PC-3 (cell line): ENCODE results near the gene UBE2D4.

Source experiments
- CTCF ChIP-seq: fragments of 300-600 bp; sonication (generic); conservative IDR thresholded peaks from 2 replicates; pipeline ENCODE4 v1.5.1; 2017; ENCODE audit warnings: antibody characterized with exemption, low read depth, mild to moderate bottlenecking, low read length
- EZH2 ChIP-seq: fragments of 300-600 bp; sonication (generic); IDR thresholded peaks from one replicate; pipeline ENCODE4 v1.6.1; 2017; ENCODE audit warnings: antibody characterized with exemption, mild to moderate bottlenecking, low read length; ENCODE audit not compliant: unreplicated experiment
- EZH2phosphoT487 ChIP-seq: fragments of 300-600 bp; sonication (generic); IDR thresholded peaks from 2 replicates; pipeline ENCODE4 v1.6.1; 2018; ENCODE audit warnings: mild to moderate bottlenecking, antibody characterized with exemption, low read length, borderline replicate concordance

GRCh38 chr7:43902542-43903054 lies 23.6 kb upstream of the UBE2D4 start:
- TF ChIP-seq CTCF, result no peak
- TF ChIP-seq EZH2, result no peak
- no peak for TF ChIP-seq EZH2phosphoT487
